NT2/D1 (cell line): Measurements from ENCODE around the gene NRXN3.

Experiments
- DNase-seq: peaks from one replicate; pipeline ENCODE4 v3.0.0-alpha.2; 2011; ENCODE audit warnings: low read depth, low spot score
- H3K27me3 ChIP-seq: 2 replicates; pipeline ENCODE4 v1.6.0; 2011; ENCODE audit warnings: mild to moderate bottlenecking; ENCODE audit not compliant: insufficient read length, insufficient read depth
- H3K36me3 ChIP-seq: 2 replicates; pipeline ENCODE4 v1.6.1; 2011; ENCODE audit warnings: mild to moderate bottlenecking, low read length, mixed read lengths; ENCODE audit not compliant: insufficient read depth, insufficient read length
- H3K4me1 ChIP-seq: 2 replicates; pipeline ENCODE4 v1.5.1; 2011; ENCODE audit not compliant: insufficient read depth, insufficient read length
- H3K4me3 ChIP-seq: 2 replicates; pipeline ENCODE4 v1.5.1; 2011; ENCODE audit warnings: low read depth; ENCODE audit not compliant: insufficient read length
- H3K9ac ChIP-seq: 2 replicates; pipeline ENCODE4 v1.6.0; 2011; ENCODE audit warnings: low read depth; ENCODE audit not compliant: insufficient read length
- H3K9me3 ChIP-seq: 2 replicates; pipeline ENCODE4 v1.5.1; 2011; ENCODE audit warnings: mild to moderate bottlenecking, low read length; ENCODE audit not compliant: insufficient read depth
- SUZ12 ChIP-seq: IDR thresholded peaks from 2 replicates; pipeline ENCODE4 v1.6.1; 2011; ENCODE audit not compliant: insufficient read length, insufficient read depth; ENCODE audit errors: extremely low read depth
- YY1 ChIP-seq: IDR thresholded peaks from 2 replicates; pipeline ENCODE4 v1.6.1; 2011; ENCODE audit not compliant: insufficient read length, insufficient read depth
- ZNF274 ChIP-seq: IDR thresholded peaks from 2 replicates; pipeline ENCODE4 v1.6.1; 2011; ENCODE audit warnings: mild to moderate bottlenecking, low read depth, low read length

Gene NRXN3

DNA sequence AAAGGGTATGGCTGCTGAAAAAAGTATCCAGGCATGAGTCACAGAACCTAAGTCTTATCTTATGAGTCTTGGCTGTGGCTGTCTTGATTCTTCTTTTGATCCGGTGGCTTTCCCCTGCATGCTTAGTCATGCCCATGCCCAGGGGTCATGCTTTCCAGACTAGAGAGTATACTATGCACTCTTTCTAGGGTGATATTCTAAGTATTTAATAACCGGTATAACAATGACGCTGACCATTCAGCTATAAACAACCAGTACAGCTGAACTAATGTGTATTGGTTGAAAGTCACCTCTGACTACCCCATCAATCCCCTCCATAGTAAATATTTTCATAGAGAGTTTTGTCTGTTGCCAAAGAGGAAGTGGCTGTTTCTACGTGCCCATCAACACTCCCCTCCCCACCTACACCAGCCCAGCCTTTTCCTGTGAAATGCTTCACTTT, 34.7 kb upstream of the NRXN3 start:
- no peak for TF ChIP-seq YY1
- TF ChIP-seq ZNF274, result no peak
- TF ChIP-seq SUZ12, result no peak
- Histone ChIP-seq H3K9me3 (no peaks in the 10 kb centered on the region), H3K9ac (no peak overlapping the region), H3K4me3 (no peak overlapping the region), H3K27me3 (no peaks in the 10 kb centered on the region), H3K4me1 (no peaks in the 10 kb centered on the region), H3K36me3 (no peaks in the 10 kb centered on the region)
- no peak for DNase-seq

DNA sequence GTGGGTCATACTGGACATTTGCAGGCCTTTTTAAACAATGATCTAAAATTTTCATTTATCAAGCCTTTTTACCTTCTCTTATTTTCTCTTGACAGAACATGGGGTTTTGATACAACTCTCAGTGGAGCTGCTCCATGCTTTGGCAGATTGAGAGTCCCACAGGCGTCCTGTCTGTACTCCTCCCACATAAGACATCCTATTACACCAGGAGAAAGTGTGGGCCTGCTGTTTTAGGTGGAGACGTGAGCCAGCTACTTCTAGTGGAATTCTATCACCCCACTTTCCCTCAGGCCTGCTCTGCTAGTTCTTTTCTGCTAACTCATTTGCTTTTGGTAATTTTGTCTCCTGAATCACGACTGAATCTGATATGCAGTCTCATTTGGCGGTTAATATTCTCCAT, 33.5 kb upstream of the NRXN3 start:
- Histone ChIP-seq H3K36me3 (no peaks in the 10 kb centered on the region), H3K9me3 (no peaks in the 10 kb centered on the region), H3K4me1 (no peaks in the 10 kb centered on the region), H3K27me3 (no peaks in the 10 kb centered on the region), H3K4me3 (no peak overlapping the region), H3K9ac (no peak overlapping the region)
- no peak for DNase-seq
- no peak for TF ChIP-seq SUZ12
- TF ChIP-seq ZNF274, result no peak
- TF ChIP-seq YY1, result no peak

DNA sequence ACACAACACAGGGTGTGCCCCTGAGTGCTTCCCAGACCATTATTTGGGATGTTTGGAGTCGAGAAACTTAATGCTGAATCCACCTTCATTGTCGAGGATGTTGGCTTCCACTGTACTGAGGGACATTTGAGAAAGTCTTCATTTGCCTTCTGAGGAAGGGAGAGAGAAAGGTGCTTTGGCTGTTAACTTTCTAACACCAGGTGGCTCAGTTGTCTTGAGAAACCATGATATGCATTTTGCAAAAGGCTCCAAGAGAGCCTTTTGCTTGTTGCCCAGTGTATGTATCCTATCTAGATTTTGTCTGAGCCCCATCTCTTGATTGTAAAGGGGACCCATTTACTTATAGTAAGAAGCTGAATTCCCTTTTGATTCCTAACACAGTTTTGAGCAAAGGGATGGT, 28.6 kb upstream of the NRXN3 start:
- no peaks in the 10 kb centered on the region for H3K4me1 ChIP-seq
- no peaks in the 10 kb centered on the region for H3K9me3 ChIP-seq
- H3K4me3 ChIP-seq, result no peak overlapping the region
- TF ChIP-seq ZNF274 (no peak), YY1 (no peak), SUZ12 (no peak)
- no peak overlapping the region for H3K9ac ChIP-seq
- no peaks in the 10 kb centered on the region for H3K36me3 ChIP-seq
- no peak for DNase-seq
- H3K27me3 ChIP-seq, result no peaks in the 10 kb centered on the region

DNA sequence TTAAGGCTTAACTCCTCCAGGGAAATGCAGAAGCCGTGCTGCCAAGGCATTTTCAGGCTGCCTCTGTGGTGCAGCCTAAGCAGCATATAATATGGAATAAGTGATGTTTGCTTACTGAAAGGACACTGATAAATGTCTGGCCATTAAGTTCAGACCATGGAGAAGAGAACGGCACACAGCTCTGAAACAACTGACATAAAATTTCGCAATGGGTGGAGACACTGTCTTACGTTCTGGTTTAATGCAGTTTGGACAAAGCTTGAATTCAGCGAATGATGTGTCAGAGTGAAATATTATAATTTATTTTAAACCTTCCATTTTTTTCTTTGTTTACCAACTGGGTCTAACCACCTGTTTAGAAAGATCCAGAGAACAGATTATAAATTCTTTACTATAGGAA, 27.2 kb upstream of the NRXN3 start:
- DNase-seq, result no peak
- H3K4me3 ChIP-seq, result no peak overlapping the region
- no peak overlapping the region for H3K9ac ChIP-seq
- no peak for TF ChIP-seq YY1
- H3K9me3 ChIP-seq, result no peaks in the 10 kb centered on the region
- no peaks in the 10 kb centered on the region for H3K36me3 ChIP-seq
- no peaks in the 10 kb centered on the region for H3K4me1 ChIP-seq
- no peaks in the 10 kb centered on the region for H3K27me3 ChIP-seq

DNA sequence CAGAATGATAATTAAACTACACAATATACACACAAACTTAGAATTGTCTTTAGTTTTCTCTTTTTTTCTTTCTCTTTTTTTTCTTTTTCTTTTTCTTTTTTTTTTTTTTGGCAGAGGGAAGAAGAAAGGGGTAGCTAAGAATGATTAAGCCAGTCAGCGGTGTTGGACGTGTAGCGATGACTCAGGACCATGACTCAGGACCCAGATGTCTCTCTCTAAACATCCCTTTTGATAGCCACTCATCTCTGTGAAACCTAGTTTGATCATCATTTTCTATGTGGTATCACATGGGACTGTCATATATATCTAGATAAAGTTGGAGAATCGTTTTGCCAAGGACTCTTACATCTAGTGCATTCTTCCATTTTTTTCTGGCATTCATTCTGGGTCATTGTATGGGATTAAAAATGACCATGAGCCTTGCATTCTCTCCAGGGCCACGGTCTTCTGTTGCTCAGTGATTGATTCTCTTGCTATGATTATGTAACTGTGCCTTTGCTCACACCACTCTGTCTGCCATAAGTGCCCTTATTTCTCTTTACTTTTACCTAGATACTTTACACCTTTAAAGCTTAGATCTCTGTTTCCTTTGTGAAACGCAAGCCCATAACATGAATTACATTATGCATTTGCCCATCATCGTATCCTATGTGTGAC, 26.6 kb upstream of the NRXN3 start:
- no peaks in the 10 kb centered on the region for H3K27me3 ChIP-seq
- no peaks in the 10 kb centered on the region for H3K4me1 ChIP-seq
- H3K9me3 ChIP-seq, result no peaks in the 10 kb centered on the region
- DNase-seq, result no peak
- no peak overlapping the region for H3K9ac ChIP-seq
- TF ChIP-seq YY1 (no peak), SUZ12 (no peak), ZNF274 (no peak)
- no peak overlapping the region for H3K4me3 ChIP-seq
- no peaks in the 10 kb centered on the region for H3K36me3 ChIP-seq

DNA sequence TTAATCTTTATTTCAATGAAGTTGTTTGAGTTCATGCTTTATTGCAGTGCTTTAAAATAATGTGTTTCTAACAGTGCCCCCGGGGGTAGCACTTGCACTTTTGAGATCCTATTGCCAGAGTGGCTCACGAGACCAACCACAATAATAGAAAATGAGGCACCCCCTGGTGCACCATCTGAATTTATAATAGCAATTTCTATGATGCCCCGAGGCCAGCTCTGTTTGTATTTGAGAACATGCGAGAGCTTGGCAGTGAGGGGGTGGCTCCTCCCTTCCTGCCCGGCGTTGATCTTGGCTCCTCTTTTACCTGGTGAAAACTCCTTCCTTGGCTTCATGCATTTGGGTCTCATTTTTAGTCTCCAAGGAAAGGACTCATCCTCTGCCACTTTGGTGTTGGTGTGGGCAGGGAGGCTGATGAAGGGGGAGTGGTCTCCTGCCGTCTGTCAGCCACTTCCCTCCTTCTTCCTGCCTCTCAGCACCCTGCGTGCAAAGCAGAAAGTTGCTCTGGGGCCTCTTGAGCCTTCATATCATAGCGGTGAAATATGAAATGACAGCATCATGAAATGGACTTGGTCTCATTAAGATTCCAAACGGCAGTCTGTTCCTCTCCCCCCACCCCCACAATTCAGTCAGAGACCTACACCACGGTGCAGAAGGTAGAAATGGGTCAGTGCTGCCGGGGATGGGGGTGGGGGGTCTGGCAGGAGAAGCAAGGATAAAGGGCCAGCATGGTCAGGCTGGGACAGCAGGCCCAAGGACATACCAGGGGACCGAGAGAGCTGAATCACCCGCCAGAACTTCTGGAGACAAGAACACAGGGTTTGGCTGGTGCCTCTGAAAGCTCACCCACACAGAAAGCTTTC, 17.7 kb upstream of the NRXN3 start:
- no peaks in the 10 kb centered on the region for H3K9me3 ChIP-seq
- H3K4me3 ChIP-seq, result no peak overlapping the region
- H3K9ac ChIP-seq, result no peak overlapping the region
- DNase-seq, result no peak
- TF ChIP-seq ZNF274 (no peak), SUZ12 (no peak), YY1 (no peak)
- H3K27me3 ChIP-seq, result no peaks in the 10 kb centered on the region
- H3K36me3 ChIP-seq, result no peaks in the 10 kb centered on the region
- H3K4me1 ChIP-seq, result peaks cover 4% of the 10 kb centered on the region

DNA sequence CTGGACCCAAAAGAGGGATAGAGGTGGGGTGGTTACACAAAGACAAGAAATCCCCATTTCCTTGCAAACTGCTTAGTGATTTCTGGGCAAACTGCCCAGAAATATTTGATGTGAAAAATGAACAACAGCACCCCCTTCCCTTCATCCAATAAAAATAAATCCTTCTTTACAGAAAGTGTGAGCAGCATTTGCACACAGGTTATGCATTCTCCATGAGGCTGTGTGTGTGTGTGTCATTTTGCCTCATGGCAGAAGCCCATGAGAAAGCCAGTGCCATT, 17.2 kb upstream of the NRXN3 start:
- DNase-seq, result no peak
- Histone ChIP-seq H3K4me1 (peaks cover 4% of the 10 kb centered on the region), H3K36me3 (no peaks in the 10 kb centered on the region), H3K27me3 (no peaks in the 10 kb centered on the region), H3K9ac (no peak overlapping the region), H3K4me3 (no peak overlapping the region), H3K9me3 (no peaks in the 10 kb centered on the region)
- no peak for TF ChIP-seq SUZ12
- TF ChIP-seq ZNF274, result no peak
- TF ChIP-seq YY1, result no peak
